Naive B cell (primary cell): ENCODE results near the gene HHAT. TPM values are rescaled to one million over a fixed set of nuclear protein-coding genes. Genes with fewer than 3 reads are reported as not detected.
A peak's percentile ranks its signal among the peaks of the same experiment; 100 is the strongest.

Experiments
- ATAC-seq, 2 donors: fragments of 150-1000 bp; cut with Tn5 transposase; 2 replicates each; pipeline ENCODE4 v1.10.0; 2021; ENCODE audit warnings: low read depth in 2 of 2, mild to moderate bottlenecking in 2 of 2, moderate library complexity in 2 of 2
- DNase-seq: peaks from one replicate; pipeline ENCODE4 v3.0.0; 2022
- H3K27ac Mint-ChIP-seq, 6 donors: one replicate each; pipeline ENCODE4 v1.8.0; 2020 to 2022; ENCODE audit warnings: mild to moderate bottlenecking in 6 of 6, mixed read lengths in 6 of 6, moderate library complexity in 5 of 6, inconsistent platforms in 2 of 6
- H3K27me3 Mint-ChIP-seq, 3 donors: one replicate each; pipeline ENCODE4 v1.8.0; 2021 to 2022; ENCODE audit warnings: mixed read lengths in 3 of 3, mild to moderate bottlenecking in 1 of 3
- H3K36me3 Mint-ChIP-seq, 2 donors: one replicate each; pipeline ENCODE4 v1.8.0; 2020 to 2022; ENCODE audit warnings: mixed read lengths in 2 of 2, inconsistent platforms in 1 of 2, mild to moderate bottlenecking in 1 of 2
- H3K4me1 Mint-ChIP-seq, 3 donors: one replicate each; pipeline ENCODE4 v1.8.0; 2020 to 2022; ENCODE audit warnings: mixed read lengths in 3 of 3, inconsistent platforms in 1 of 3, mild to moderate bottlenecking in 1 of 3, moderate library complexity in 1 of 3
- H3K4me3 Mint-ChIP-seq, 8 donors: one replicate each; pipeline ENCODE4 v1.8.0; 2020 to 2022; ENCODE audit warnings: mild to moderate bottlenecking in 8 of 8, mixed read lengths in 8 of 8, moderate library complexity in 8 of 8, inconsistent platforms in 2 of 8
- H3K9me3 Mint-ChIP-seq, 7 donors: one replicate each; pipeline ENCODE4 v1.8.0; 2020 to 2022; ENCODE audit warnings: mixed read lengths in 7 of 7, mild to moderate bottlenecking in 5 of 7, inconsistent platforms in 2 of 7, moderate library complexity in 1 of 7
- polyA plus RNA-seq, 6 donors: library from polyadenylated mRNA; unstranded; fragments of 300-500 nt; fragmentation: Illumina TruSeq; gene quantifications; one replicate each; pipeline ENCODE4 v1.2.3, GENCODE V29; 2021; ENCODE audit warnings: low read depth in 6 of 6

The HHAT gene
- polyA plus RNA-seq, 6 donors from 2014 or later: 0.69 to 2.8 (median 1.6) TPM; not detected in 1

DNA sequence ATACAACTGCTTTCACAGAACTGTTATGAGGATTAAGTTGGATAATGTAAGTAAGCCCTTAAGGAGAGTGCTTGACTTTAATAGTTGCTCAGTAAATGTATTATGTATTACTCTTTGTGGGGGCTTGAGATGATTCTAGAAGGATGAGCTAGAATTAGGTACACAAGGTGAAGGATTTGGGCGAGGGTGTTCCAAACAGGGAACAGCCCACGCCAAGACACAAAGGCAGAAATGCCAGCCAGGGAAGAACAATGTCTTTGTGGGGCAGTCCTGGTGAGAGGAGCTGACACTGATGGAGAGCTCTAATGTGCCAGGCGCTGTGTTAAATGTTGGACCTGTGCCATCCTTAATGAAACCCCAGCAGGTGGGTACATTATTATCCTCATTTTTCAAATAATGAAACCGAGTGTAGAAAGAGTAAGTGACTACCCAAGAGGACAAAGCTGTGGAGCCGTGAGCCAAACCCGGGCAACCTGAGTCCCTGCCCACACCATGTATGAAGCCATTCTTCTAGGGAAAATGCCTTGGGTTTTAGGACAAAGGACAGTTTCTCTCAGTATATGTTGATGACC lies 362.4 kb downstream of the HHAT start:
- Mint-ChIP-seq H3K36me3 (no peaks in the 10 kb centered on the region), H3K27ac (no peak overlapping the region), H3K9me3 (no peaks in the 10 kb centered on the region), H3K4me1 (peaks cover 3 to 12% (median 12%) of the 10 kb centered on the region in 3 donors), H3K27me3 (no peaks in the 10 kb centered on the region), H3K4me3 (no peak overlapping the region)
- DNase-seq (no peak), ATAC-seq (no peak)

DNA sequence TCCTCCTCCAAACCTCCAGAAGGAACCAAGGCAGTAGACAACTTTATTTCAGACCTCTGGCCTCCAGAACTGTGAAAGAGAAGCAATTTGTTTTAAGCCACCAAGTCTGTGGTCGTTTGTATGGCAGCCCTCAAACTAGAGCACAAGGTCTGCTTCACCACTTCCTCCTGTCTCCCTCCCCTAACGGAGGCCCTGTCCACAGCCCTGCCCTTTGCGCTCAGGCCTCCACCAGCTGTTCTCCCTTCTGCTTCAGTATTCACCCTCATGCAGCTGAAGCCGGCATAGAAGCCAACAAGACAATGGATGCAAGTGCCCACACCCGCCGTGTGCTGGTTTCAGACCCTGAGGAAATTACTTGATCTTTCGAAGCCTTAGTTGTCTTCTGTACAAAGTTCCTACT lies 364.1 kb downstream of the HHAT start:
- peak overlapping the region in 2 of 6 donors; percentile 23 to 81 for H3K27ac Mint-ChIP-seq
- H3K4me1 Mint-ChIP-seq: peaks cover 3 to 12% (median 12%) of the 10 kb centered on the region in 3 donors
- no peaks in the 10 kb centered on the region for H3K9me3 Mint-ChIP-seq
- ATAC-seq: no peak
- H3K36me3 Mint-ChIP-seq: no peaks in the 10 kb centered on the region
- DNase-seq: no peak
- H3K4me3 Mint-ChIP-seq: no peak overlapping the region
- H3K27me3 Mint-ChIP-seq: no peaks in the 10 kb centered on the region

DNA sequence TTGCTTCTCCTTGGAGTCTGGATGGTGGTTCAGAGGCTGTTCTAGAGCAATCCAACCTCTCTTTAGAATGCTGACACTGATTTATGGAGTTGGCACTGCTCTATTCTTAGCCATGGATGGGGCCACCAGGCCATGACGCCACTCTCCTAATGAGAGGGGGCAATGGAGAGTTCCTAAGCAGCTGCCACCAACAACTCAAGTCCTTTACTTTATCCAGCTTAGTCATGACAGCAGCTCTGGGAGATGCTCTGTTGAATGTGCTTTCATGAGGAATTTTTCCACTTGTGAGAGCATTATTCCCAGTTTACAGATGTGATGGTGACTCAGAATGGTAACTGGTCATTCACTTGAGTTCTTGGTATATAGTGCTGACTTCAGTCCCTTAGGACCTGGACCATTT lies 366.3 kb downstream of the HHAT start:
- H3K4me1 Mint-ChIP-seq: peaks cover 3 to 12% (median 12%) of the 10 kb centered on the region in 3 donors
- H3K27ac Mint-ChIP-seq: no peak overlapping the region
- H3K27me3 Mint-ChIP-seq: no peaks in the 10 kb centered on the region
- no peaks in the 10 kb centered on the region for H3K9me3 Mint-ChIP-seq
- ATAC-seq (no peak), DNase-seq (no peak)
- H3K4me3 Mint-ChIP-seq: no peak overlapping the region
- no peaks in the 10 kb centered on the region for H3K36me3 Mint-ChIP-seq

DNA sequence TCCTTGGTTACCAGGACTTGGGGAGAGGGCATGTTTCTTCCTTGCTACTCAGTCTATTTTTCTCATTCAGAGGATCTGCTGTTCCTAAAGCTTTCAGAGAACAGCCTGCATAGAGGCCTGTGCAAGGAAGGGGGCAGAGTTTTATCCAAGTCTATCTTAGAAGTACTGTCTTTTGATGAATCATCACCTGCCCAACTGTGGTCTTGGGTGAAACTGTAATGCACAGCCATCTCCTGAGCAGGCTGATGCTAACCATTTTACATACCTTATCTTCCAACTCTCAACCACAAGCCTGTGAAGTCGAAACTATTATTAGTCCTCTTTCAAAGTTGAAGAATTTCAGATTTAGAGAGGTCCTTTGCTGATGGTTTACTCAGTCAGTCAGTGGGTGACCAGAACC lies 368.0 kb downstream of the HHAT start:
- Mint-ChIP-seq H3K4me1 (peaks cover 3 to 12% (median 12%) of the 10 kb centered on the region in 3 donors), H3K27ac (no peak overlapping the region), H3K27me3 (no peaks in the 10 kb centered on the region), H3K9me3 (no peaks in the 10 kb centered on the region), H3K4me3 (no peak overlapping the region), H3K36me3 (no peaks in the 10 kb centered on the region)
- DNase-seq (no peak), ATAC-seq (no peak)

DNA sequence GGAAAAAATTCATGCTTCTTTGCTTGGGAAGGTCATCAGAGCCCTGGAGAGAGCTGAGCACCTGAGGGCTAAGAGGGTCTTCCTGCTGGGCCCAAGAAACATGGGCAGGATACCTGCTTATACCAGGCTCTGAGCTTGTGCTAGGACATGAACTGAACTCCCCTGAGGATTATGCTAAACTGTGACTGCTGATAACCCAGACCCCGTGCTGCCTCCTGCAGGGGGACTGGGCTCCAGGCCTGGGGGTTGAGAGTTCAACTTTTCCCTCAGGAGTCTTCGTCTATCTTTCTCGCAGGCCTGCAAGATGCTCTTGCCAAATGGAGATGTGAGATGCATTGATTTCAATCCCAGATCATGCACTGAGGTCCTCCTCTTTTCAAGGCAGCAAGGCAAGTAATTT lies 368.5 kb downstream of the HHAT start:
- Mint-ChIP-seq H3K27me3 (no peaks in the 10 kb centered on the region), H3K4me1 (peaks cover 3 to 11% (median 11%) of the 10 kb centered on the region in 3 donors), H3K27ac (no peak overlapping the region), H3K4me3 (no peak overlapping the region), H3K9me3 (no peaks in the 10 kb centered on the region), H3K36me3 (no peaks in the 10 kb centered on the region)
- DNase-seq (no peak), ATAC-seq (no peak)

DNA sequence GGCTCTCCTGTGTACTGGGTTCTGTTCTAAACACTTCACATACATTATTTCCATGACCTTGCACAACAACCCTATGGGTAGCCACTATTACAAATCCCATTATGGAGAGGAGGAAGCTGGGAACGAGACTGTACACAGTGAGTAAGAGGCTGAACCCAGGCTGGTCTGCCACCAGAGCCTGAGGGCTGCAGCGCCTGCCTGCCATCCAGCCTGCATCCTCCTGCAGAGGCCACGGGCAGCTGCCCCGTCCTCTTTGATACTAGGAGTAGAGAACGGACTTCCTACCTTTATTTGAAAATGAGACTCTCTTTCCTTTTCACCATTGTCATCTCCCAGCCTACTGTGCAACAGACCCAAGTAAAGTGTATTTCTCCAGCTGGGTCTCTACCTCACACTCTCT lies 370.0 kb downstream of the HHAT start:
- Mint-ChIP-seq H3K27me3 (no peaks in the 10 kb centered on the region), H3K9me3 (no peaks in the 10 kb centered on the region), H3K4me1 (no peaks in the 10 kb centered on the region), H3K4me3 (no peak overlapping the region), H3K36me3 (no peaks in the 10 kb centered on the region), H3K27ac (peak overlapping the region in 1 of 6 donors; percentile 77)
- no peak for ATAC-seq
- no peak for DNase-seq

DNA sequence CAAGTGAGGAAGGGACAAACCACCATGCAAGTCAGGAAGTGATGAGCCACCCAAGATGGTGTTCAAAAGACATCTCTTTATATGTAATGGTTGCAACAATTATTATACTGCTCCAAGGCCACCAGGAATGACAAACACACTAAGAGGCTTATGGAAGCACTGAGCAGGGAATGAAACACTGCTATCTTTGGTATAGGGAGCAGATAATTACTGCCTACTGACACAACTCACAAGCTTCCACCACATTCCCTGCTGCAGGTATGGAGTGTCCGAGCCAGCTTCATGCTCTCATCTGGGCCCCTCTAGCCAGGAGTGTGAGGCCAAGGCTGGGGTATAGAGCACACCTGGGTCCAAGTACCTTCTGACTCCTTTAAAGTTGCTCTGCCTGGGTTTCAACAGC lies 371.4 kb downstream of the HHAT start:
- Mint-ChIP-seq H3K27me3 (no peaks in the 10 kb centered on the region), H3K9me3 (no peaks in the 10 kb centered on the region), H3K36me3 (no peaks in the 10 kb centered on the region), H3K4me3 (no peak overlapping the region), H3K4me1 (no peaks in the 10 kb centered on the region), H3K27ac (no peak overlapping the region)
- no peak for DNase-seq
- ATAC-seq: no peak

DNA sequence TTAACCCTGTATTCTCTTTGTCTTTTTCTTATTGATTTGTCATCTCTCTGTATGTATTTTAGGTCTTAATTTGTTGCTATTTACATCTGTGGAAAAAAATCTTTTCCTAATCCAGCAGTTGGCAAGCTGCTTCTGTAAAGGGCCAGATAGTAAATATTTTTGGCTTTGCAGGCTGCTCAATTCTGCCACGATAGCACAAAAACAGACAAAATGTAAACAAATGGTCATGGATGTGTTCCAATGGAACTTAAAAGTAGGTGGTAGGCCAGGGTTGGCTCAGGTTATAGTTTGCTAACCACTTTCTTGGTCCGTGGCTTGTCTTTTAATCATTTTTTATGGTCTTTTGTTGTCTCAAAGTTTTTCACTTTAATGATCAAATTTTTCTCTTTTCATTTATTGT lies 371.8 kb downstream of the HHAT start:
- Mint-ChIP-seq H3K36me3 (no peaks in the 10 kb centered on the region), H3K27ac (no peak overlapping the region), H3K4me1 (no peaks in the 10 kb centered on the region), H3K4me3 (no peak overlapping the region), H3K27me3 (no peaks in the 10 kb centered on the region), H3K9me3 (no peaks in the 10 kb centered on the region)
- no peak for ATAC-seq
- DNase-seq: no peak

DNA sequence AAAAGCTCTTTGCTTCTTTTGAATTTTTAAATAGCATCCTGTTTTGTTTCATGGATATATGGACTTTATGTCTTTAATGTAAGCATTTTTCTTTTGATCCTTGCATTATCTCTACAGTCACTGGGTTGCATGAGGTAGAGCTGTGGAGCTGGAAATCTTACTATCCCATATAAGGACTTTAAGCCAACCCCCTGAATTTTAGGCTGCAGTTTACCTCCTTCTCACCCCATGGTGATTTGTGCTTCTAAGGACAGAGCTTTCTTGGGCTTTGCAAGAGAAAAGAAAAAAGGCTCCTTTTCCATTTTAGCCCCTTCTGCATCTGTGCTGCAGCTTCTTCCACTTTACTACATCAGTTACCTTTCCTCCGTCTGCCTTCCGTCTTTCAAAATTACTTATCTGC lies 373.8 kb downstream of the HHAT start:
- no peak overlapping the region for H3K4me3 Mint-ChIP-seq
- no peak for DNase-seq
- H3K27me3 Mint-ChIP-seq: no peaks in the 10 kb centered on the region
- H3K36me3 Mint-ChIP-seq: no peaks in the 10 kb centered on the region
- H3K9me3 Mint-ChIP-seq: no peaks in the 10 kb centered on the region
- no peak overlapping the region for H3K27ac Mint-ChIP-seq
- ATAC-seq: no peak
- no peaks in the 10 kb centered on the region for H3K4me1 Mint-ChIP-seq

DNA sequence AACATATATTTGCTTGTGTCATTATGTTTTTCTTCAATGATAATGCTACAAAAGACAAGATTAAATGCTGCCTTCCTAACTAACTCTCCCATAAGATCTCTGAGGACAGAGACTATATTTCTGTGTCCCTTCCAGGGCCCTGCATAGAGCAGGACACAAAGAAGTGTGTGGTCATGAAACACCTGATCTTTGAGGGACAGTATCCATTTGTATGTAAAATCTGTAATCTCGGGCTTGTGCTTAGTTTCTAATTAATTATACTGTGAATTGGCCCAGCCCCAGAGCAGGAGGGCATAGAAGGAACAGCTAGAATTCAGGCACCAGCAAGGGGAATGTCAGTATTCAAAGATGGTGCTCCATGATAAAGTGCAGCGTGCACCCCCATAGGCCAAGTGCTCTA lies 374.9 kb downstream of the HHAT start:
- Mint-ChIP-seq H3K27ac (peak overlapping the region in 1 of 6 donors; percentile 5), H3K9me3 (no peaks in the 10 kb centered on the region), H3K36me3 (no peaks in the 10 kb centered on the region), H3K27me3 (no peaks in the 10 kb centered on the region), H3K4me3 (no peak overlapping the region), H3K4me1 (no peaks in the 10 kb centered on the region)
- ATAC-seq (no peak), DNase-seq (no peak)

DNA sequence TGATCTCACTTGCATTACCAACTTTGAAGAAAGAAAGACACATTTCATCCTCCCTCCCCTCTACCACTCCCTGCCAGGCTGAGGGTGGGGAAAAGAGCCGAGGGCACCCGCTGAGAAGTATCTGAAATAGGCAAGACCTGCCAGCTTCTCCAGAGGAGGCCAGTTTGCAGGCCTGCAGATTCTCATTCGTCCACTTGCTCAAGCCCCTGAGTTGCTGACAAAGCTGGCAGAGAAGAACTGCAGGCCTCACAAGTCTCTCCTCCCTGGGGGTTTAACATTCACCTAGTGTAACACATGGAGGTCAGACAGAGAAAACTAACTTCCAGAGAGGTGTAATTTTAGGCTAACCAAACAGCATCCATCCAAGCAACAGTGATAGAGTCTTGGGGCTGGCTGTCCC lies 376.4 kb downstream of the HHAT start:
- H3K4me3 Mint-ChIP-seq: no peak overlapping the region
- no peaks in the 10 kb centered on the region for H3K27me3 Mint-ChIP-seq
- no peaks in the 10 kb centered on the region for H3K36me3 Mint-ChIP-seq
- H3K9me3 Mint-ChIP-seq: no peaks in the 10 kb centered on the region
- ATAC-seq (no peak), DNase-seq (no peak)
- H3K27ac Mint-ChIP-seq: no peak overlapping the region
- H3K4me1 Mint-ChIP-seq: no peaks in the 10 kb centered on the region

DNA sequence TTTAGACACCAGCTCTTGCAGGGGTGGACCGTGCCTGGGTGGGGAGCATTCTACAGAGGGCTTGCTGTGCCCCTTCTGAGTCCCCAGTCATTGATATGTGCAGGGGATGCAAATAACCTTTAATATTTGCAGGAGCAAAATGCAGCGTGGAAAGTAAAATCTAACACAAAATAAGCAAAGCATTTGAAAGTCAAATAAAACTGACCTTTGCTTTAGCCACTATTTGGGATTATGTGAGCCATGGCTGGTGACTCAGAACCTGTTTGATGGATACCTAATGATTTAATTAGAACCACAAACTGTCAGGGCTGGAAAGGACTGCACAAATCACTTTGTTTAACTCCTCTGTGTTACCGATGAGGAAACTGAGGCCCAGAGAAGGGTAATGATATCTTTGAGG lies 377.5 kb downstream of the HHAT start:
- no peak overlapping the region for H3K27ac Mint-ChIP-seq
- no peaks in the 10 kb centered on the region for H3K4me1 Mint-ChIP-seq
- H3K4me3 Mint-ChIP-seq: no peak overlapping the region
- H3K36me3 Mint-ChIP-seq: no peaks in the 10 kb centered on the region
- no peaks in the 10 kb centered on the region for H3K27me3 Mint-ChIP-seq
- DNase-seq: no peak
- ATAC-seq: no peak
- no peaks in the 10 kb centered on the region for H3K9me3 Mint-ChIP-seq

DNA sequence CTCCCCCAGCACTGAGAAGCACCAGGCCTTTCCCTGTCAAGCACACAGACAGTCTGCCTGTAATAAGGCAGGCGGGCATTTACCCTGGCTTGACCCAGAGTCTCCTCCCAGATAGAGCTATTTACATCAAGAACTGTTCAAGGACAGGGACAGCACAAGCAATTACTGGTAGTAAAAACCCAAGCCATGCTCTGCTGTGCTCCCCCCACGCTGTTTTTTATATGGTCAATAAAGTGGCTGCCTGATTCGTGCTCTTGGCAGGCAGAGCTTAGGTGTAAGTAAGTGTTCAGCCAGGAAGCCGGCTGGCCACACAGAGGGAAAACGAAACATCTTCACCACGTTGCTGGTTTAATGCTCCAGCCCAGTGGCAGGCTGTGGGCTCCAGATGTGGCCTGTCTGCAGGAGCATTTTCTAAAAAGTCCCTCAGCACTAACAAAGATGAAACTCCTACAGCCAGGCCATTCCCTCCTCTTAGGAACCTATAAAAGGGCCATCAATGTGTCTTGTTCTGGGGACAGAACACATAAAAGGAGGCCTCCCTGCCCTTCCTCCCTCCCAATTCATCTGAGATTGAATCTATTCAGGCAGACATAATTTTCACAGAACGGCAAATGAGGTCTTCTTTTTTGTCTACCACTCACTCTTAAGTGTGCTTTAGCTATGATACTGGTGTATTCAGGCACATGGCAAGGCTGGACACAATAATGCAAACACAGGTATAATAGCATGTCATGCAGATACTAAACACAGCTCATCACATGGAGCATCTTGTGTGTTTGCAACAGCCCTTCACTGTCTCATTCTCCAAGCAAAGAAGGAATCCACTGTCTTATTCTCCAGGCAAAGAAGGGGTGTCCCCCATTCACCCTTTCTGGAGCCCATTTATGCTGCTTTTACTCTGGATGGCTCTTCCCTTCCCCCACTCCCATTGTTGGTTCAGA lies 378.9 kb downstream of the HHAT start:
- DNase-seq: no peak
- Mint-ChIP-seq H3K4me1 (no peaks in the 10 kb centered on the region), H3K4me3 (no peak overlapping the region), H3K9me3 (no peaks in the 10 kb centered on the region), H3K27ac (no peak overlapping the region), H3K36me3 (no peaks in the 10 kb centered on the region), H3K27me3 (no peaks in the 10 kb centered on the region)
- ATAC-seq: no peak

DNA sequence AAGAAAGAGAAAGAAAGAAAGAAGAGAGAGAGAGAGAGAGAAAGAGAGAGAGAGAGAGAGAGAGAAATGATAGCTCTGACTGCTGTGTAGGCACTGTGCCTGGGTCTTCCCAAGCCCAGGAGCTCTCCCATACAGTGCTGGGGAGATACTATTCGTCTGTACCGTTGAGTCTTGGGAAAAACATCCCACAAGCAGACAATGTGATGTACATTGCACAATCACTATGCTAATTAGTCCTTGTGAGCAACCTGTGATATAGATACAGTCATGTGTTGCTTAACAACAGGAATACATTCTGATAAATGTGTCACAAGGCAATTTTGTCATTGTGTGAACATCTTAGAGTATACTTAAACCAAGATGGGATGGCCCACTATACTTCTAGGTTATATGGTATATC lies 381.0 kb downstream of the HHAT start:
- H3K27me3 Mint-ChIP-seq: no peaks in the 10 kb centered on the region
- H3K36me3 Mint-ChIP-seq: no peaks in the 10 kb centered on the region
- H3K9me3 Mint-ChIP-seq: no peaks in the 10 kb centered on the region
- no peaks in the 10 kb centered on the region for H3K4me1 Mint-ChIP-seq
- no peak overlapping the region for H3K27ac Mint-ChIP-seq
- H3K4me3 Mint-ChIP-seq: no peak overlapping the region
- ATAC-seq (no peak), DNase-seq (no peak)
